HG03342 (cell line): ENCODE results near the gene PNLIPRP1.

Source experiments
- ATAC-seq: cut with Tn5 transposase; IDR thresholded peaks from one replicate; pipeline ENCODE4 v1.9.1; 2021; ENCODE audit warnings: mild to moderate bottlenecking, moderate library complexity; ENCODE audit not compliant: unreplicated experiment

PNLIPRP1 gene

DNA sequence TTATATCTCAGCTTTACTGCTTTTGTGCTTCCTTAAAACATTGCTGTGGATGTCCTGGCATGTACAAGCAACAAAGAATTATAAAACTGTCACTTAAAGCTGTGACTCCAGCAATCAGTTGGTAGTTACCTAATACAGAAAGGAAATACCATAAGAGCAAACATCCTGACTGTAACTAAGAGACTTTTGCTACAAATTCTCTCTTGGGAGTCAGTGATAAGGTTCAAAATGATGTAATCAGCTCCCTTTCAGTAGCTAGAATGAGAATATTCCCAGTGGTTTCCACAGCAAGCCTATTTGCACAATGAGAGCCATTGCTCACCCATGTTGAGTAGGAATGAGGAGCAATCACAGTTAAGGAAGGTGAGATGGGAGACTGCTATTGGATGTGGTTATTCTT, 7.6 kb downstream of the PNLIPRP1 start:
- no peak for ATAC-seq

DNA sequence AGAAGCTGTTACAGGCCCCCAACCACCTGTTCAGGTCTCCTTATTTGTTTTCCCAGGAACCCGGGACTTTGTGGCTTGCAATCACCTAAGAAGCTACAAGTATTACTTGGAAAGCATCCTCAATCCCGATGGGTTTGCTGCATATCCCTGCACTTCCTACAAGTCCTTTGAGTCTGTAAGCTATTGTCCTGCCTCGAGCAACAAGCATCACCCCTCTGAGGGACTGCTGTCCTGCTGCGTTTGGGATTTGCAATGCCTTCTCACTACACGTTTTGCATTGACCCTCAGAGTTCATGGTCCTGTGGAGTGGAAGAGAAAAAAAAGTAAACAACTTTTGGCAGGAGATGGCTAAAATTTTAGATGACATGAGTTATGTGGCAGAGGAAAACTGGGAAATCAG, 9.2 kb downstream of the PNLIPRP1 start:
- no peak for ATAC-seq

DNA sequence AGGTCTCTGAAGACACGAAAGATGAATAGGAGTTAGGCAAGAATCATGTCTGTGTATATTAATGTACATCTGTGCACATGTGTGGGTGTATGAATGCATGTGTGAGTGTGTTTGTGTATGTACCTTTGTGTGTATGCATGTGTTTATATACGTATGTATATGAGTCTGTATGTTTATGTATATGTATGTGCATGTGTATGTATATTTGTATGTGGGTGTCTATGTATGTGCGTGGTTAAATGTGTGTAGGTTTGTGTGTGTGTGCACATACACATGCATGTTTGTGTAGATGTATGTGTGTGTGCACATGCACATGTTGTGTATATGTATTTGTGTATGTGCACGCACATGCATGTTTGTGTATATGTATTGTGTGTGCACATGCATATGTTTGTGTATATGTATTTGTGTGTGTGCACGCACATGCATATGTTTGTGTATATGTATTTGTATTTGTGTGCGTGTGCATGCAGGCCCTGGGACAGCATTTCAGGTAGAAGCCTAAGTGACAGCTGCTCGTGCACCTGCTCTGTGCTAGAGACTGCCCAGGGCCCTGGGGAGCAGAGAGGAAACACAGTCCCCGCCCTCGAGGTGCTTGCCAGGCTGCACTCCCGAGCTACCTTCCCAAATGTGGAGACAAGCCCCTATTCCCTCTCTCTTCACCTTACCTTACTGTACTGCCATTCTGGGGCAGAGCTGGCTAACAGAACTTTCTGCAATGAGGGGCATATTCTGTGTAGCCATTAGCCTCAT, 12.1 kb downstream of the PNLIPRP1 start:
- ATAC-seq: no peak

DNA sequence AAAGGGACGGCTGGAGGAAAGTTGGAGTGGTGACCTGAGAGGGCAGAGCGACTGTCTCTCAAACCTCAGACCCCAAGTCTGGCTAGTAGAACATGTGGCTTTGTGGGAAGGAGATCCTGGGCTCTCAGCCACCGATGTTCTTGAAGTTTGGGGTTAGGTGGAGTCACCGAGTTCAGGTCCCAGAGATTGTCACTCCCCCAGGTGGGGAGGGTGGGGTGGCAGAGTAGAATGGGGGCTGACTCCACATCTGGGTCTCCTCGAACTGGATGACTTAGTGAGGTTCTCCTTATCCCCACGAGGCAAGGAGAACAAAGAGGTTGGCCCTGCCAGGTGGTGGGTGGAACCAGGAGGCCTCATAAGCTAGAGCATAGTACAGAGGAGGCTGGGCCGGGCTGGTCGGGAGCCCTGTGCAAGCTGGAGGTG, 15.3 kb downstream of the PNLIPRP1 start:
- no peak for ATAC-seq

DNA sequence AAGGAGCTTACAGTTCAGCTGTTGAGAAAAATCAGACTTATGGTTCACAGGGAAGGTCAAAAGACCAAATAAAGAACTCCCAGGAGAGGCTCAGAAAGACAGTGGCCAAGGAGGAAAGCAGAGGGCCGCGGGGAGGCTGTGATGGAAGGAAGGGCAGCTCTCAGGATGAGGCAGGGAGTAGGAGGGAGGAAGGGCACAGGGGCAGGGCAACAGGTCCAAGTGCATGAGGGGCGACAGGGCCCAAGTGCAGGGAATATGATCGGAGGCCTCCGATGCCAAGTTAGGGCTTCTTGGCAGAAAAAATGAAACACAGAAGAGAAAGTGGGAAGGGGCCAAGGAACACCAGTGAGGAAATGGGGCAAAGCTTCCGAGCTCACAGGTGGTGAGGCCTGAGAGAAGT, 16.6 kb downstream of the PNLIPRP1 start:
- no peak for ATAC-seq

DNA sequence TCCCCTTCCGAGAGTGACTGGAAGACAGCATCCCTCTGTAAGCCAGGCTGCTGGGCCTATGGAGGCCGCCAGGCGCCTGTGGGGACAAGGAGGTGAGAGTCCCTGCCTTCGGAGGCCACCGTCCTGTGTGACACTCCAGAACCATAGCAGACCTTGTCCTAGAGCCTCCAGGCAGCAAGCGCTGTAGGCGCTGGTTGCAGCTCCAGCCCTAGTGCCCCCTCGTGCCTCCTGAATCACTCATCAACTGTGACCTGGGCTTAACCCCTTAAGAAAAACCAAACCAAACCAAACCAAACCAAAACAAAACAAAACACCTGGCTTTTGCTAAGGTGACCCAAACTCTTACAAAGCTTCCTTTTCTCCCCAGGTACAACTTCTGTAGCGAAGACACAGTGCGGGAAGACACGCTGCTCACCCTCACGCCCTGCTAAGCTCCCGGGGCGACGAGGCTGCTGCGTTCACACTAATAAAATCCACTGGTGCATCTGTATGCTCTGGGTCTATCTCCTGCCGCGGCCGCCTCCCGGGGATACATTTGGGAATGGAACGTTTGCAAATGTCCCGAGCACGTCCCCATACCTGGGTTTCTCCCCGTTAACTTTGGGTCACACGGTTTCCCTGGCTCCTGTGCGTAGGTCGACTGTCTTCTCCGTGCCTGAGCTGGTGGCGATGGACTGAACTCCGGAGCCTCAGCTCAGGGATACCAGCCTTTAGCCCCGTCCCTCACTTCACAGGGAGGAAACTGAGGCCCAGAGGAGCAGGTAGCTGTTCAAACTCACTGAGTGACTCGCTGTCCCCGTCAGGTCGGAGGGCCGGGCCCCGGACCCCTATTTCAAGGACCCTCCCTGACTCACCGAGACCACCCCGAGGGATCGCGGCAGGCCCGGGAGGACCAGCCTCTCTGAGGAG, 18.2 kb downstream of the PNLIPRP1 start:
- no peak for ATAC-seq

DNA sequence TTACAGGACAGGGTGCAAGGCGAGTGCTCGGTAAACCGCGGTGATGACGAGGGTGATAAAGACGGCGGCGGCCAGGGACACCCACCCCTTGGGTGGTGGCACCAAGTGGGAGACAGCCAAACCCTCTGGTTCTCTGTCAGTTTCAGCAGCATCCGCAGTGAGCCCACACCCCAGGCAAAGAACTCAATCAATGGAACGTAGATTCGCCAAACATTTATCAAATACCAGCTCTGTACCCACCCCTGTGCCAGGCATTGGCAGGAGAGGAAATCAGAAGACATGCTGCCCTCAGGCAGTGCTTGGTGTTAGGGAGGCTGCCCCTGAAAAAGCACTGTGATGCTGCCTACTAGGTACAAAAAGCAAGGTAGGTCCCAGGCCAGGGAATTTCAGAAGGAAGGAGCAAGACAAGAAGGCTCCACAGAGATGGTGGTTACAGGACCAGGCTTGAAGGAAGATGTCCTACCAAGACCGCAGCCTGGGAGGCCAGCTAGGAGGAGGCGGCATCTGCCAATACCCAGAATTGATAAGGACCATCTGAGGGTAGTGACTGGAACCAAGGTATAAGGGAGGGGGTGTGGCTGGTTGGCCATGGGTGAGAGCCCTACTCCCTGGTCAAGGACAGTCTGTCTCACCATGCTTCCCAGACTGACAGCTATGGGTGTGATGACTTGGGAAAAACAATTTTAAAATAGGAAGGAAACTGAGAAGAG, 19.8 kb downstream of the PNLIPRP1 start:
- no peak for ATAC-seq

DNA sequence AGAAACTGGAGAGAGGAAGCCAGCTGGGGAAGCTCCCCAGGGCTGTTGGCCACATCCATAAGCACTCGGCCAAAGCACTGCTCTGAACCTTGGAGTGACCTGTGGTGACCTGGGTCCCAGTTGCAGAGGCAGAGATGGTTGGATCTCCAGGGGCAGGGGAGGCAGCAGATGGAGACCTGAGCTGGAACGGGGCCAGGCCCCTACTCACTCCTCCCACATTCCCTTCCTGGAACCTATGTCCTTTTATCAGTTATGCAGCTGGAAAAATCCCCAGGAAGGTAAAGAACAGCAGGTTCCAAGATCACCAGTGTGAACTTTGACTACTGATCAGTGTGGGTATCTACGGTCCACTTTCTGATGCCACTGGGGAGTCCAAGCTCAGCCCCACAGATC, 20.4 kb downstream of the PNLIPRP1 start:
- no peak for ATAC-seq

DNA sequence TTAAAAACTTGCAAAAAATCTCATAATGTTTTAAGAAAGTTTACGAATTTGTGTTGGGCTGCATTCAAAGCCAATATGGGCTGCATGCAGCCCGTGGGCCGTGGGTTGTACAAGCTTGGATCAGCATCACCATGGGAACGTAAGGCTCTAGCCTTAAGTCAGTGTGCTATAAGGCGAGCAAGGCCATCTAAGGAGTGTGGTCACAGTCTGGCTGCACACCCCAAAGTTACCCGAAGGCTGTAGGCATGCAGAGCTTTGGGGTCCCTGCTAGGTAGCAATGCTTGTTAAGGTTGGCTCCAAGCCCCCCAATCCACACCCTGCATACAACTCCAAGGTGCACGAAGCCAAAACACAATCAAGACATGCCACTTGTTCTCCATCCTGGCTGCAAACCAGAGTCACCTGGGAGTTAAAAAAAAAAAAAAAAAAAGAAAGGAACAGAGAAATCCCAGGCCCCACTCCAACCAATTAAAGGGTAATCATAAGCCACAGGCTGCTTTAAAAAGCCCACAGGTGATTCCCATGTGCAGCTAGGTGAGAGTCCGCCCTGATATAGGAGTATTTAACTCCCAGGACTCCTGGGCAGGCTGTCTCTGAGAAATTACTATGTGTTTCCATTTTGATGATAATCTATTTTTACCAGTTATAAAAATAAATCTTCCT, 21.5 kb downstream of the PNLIPRP1 start:
- ATAC-seq: no peak

DNA sequence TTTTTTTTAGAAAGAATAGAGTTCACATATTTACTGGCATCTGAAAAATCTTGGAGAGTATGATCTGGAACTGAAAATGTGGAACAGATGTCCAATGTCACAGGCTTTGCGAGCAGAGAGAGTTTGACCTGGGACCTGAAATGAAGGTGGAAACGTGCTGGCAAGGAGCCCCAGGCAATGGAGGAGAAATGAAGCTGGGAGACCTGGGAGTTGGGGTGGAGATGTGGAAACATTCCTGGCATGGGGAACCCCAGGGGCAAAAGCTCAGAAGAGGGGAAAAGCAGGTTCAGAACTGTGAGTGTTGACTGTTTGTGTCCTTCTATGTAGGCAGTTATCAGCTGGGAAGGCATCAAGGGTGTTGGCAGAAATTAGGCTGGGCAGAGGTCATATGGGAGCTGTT, 22.7 kb downstream of the PNLIPRP1 start:
- ATAC-seq: no peak

DNA sequence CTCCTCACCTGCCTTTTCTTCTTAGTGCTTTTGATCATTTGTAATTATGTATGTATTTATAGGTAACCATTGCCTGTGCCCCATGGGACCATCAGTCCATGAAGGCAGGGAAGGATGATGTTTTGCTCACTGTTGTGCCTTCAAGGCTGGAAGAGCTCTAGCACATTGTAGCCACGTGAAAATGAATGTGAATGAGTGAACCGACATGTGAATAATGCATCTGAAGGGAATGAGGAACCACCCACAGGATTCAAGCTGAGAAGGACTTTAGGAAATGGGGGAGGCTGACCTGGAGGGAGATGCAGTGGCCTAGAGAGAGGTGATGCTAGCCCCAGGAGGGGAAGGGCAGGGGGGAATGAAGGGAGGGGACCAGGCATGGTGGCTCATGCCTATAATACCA, 24.0 kb downstream of the PNLIPRP1 start:
- no peak for ATAC-seq

DNA sequence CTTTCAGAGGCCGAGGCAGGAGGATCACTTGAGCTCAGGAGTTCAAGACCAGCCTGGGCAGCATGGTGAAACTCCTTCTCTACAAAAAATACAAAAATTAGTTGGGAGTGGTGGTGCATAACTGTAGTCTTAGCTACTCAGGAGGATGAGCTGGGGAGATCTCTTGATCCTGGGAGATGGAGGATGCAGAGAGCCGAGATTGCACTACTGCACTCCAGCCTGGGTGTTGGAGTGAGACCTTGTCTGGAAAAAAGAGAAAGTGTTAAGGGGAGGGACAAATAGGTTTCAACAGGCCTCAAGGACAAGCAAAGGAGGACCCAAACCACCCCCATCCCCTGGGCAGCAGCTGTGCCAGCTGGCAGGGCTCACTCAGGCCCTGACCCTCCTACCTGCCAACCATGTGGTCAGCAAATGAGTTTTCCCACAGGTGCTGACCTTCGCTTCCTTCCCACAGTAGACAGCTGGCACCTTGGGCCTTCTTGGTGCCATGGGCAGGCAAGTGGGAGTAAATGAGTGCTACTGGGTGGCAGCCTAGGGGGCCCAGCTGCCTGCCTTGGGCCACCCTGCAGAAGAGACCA, 24.5 kb downstream of the PNLIPRP1 start:
- no peak for ATAC-seq

DNA sequence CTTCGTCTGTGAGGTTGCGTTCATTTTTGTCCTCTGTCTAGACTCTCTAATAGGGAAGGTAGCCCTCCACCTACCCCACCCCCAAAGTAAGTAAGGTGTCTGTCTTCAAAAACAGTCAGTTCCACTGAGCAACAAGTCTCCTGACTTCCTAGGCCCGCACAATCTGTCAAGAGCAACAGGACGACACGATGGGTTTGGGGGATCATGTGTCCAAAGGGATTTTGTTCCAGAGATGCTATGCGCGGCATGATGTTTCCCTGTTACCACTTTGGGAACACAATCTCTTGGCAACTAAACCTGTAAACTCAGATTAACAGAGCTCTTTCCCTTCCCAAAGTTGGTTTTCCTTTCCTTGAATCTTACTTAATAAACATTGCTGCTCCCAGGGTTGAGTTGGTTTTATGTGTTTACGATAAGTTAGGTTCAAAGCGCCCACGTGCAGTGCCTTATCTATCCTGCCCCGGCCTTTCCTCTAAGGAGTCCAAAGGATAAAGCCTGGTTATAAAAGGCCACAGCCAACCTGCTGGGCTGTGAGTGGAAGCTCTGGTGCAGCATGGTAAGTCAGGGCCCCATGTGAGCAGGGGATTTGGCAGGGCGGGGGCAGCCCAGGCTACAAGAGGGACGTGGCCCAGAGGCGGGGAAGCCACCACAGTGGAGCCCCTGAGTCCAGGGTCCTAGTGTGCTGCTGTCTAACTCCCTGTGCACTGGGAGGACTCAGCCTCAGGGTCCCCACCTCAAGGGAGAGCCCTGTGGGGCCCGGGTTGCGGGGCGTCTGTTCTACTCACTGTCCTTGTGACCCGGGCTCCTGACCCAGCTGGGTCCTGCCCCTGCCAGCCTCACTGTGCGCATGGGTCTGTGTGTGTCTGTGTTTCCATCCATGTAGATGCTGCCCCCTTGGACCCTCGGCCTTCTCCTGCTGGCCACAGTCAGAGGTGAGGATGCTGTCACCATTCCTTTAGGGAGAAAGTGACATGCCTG, 30.0 kb downstream of the PNLIPRP1 start, which contains the start of gene PNLIPRP2:
TSS of gene PNLIPRP2 (plus strand) at position 531 of the 978 bp plus-strand sequence.
- ATAC-seq: no peak

DNA sequence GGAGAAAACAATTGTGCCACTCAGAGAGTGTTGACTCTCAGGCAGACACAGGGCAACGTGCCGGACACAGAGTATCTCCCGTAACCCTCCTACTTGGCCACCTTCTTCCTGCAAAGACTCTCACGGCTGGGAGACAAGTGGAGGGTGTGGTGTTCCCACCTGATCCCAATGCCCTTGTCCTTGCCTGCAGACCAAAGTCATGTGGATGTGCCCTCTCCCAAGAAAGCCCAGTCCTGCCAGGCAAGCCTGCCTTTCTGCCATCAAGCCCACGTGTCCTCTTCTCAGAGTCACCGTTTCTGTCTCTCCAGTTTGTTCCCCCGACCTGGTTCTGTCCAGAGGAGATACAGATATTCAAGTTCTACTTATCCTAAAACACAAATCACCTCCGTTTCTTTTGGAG, 30.7 kb downstream of the PNLIPRP1 start:
- ATAC-seq: no peak

DNA sequence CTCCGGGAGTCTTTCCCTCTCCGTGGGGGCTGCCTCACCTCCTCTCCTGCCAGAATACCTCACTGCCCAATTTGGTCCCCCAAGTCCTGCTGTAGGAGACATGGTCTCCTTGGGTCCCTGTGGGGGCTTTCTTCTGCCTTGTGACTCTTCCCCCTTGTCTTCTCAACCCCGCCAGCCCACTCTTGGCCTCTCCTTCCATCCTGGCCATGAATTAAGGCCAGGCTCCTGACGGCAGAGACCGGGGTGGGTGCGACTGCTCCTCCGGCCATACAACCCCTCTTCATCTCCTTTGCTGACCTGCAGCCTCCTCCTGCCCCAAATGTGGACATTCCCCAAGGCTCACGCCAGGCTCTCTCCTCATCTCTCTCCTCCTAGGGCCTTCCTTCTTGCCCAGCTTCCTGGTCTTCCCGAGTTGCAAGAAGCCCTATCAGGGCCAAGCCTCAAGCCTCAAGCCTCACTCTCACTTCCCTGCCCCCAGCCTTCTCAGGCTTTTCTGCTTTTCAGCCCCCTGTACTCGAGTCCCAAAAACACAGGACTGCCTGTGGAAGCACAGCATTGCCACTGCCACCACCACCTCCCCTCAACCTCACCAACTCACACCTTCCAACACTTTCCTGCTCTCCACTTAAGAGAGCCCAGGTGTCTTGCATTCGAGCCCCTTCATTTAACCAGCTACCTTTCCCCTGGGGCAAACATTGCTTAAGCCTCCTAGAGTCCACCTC, 31.3 kb downstream of the PNLIPRP1 start:
- no peak for ATAC-seq

DNA sequence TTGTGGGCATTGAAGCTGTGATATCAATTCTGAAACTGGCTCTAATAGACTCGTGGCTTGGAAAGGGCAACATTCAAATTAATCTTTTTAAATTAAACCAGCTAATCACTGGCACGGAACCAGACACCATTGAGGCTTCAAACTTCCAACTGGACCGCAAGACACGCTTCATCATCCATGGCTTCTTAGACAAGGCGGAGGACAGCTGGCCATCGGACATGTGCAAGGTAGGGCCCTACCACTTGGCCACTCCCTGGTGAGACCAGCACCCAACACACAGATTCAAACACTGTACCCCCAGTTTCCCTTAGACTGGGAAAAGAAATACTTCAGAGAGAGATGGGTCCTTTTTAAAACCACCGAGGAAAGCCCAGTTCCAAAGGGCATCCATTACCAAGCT, 35.1 kb downstream of the PNLIPRP1 start:
- no peak for ATAC-seq

DNA sequence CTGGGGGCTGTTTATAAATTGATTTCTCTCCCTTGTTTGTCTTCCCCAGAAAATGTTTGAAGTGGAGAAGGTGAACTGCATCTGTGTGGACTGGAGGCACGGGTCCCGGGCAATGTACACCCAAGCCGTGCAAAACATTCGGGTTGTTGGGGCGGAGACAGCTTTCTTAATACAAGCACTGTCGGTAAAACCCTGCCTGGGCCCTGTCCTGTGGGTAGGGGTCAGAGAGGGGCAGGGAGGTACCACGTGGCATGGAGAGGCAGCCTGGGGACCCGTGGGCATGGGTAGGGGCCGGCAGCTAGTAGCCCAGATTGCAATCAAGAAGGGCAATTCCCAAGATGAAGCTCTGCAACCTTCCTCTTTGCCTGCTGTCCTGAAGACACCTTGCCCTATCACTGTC, 36.1 kb downstream of the PNLIPRP1 start:
- no peak for ATAC-seq

DNA sequence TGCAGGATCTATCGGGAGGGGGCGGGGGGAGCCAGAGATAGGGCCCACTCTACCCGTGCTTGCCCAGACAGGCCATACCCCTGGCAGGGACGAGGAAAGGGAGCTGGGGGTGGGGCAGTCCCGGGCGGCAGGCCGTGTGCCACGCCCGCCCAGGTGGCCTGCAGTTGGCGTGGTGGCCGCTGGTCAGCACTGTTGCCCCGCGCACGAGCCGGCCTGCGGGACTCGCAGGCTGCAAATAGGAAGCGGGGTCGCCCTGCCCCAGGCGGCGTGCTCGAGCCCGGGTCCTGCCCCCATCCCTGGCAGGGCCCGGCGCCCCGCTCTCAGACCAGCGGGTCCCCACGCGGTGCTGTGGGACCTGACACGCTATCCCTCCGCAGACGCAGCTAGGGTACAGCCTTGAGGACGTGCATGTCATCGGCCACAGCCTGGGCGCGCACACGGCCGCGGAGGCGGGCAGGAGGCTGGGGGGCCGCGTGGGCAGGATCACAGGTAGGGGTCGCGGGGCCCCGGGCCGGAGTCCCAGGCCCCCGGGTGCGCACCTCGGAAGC, 36.7 kb downstream of the PNLIPRP1 start:
- no peak for ATAC-seq
